GM19023 (cell line): Measurements from ENCODE around the gene APBA2.

Experiments
- ATAC-seq: cut with Tn5 transposase; IDR thresholded peaks from one replicate; pipeline ENCODE4 v1.9.1; 2021; ENCODE audit warnings: mild to moderate bottlenecking, moderate library complexity; ENCODE audit not compliant: unreplicated experiment

Gene APBA2

DNA sequence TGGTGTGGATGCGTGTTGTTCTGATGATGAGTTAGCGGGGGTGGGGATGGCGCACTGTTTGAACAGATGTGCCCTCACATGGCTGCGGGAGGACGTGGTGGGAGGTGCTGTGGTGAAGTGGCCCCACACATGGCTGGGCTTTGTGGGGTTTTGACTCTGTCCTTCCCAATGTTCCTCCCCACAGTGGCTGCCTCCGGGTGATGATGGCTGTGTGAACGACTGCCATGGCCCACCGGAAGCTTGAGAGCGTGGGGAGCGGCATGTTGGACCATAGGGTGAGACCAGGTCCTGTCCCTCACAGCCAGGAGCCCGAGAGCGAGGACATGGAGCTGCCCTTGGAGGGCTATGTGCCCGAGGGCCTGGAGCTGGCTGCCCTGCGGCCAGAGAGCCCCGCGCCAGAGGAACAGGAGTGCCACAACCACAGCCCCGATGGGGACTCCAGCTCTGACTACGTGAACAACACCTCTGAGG lies 167.9 kb downstream of the APBA2 start:
- no peak for ATAC-seq

- ATAC-seq, result no peak
Measured at GRCh38 chr15:29054171-29055045, 168.6 kb downstream of the APBA2 start.

DNA sequence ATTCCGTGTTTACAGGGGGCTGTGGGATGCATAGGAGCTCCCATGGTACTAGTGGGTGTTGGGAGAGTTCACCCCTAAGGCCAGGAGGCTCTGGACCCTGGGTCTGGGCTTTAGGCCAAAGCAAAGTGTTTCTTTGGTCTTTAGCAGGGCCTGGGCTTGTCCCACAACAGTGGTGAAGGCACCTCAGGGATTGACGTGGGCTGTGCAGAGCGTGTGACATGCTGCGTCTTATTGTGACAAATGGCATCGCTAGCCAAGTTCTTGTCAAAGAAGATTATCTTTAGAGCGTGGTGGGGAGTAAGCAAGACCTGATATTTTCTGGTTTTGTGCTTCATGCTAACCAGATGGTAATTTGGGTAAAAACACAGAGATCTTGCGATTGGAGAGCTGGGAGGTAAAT lies 170.1 kb downstream of the APBA2 start:
- ATAC-seq, result no peak

DNA sequence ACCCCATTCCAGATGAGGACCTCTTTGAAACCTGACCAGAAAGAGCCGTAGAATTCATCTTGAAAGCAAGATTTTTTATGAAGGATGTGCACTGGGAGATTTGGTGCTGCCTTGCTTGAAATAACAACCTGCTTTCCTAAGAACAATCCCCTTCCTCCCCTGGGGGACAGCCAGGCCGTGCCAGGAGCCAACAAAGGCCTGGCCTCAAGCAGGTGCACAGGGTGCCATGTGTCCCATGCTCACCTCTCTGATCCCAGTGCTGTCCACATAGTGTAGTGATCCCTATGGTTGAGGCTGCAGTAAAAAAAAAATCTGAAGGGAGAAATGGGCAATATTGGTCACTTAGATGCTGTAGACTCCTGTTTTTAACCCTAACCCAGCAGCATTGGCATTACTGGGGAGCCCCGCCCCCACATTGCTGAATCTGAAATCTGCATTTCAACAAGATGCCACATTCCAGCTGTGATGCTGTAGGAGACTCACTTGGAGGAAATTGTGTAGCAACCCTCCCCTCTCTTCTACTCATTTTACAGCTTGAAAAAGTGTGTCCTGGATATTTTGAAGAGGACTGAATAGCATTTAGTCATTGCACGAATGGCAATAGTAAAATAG lies 171.2 kb downstream of the APBA2 start:
- no peak for ATAC-seq

GRCh38 chr15:29057856-29058255 lies 172.1 kb downstream of the APBA2 start:
- ATAC-seq, result no peak

GRCh38 chr15:29058903-29059539 lies 173.2 kb downstream of the APBA2 start:
- no peak for ATAC-seq

GRCh38 chr15:29059871-29060640 lies 174.3 kb downstream of the APBA2 start:
- ATAC-seq, result no peak

- no peak for ATAC-seq
Measured at GRCh38 chr15:29061746-29062145, 176.0 kb downstream of the APBA2 start.

GRCh38 chr15:29062179-29062591 lies 176.4 kb downstream of the APBA2 start:
- ATAC-seq, result no peak

GRCh38 chr15:29062626-29063025 lies 176.9 kb downstream of the APBA2 start:
- ATAC-seq, result no peak

DNA sequence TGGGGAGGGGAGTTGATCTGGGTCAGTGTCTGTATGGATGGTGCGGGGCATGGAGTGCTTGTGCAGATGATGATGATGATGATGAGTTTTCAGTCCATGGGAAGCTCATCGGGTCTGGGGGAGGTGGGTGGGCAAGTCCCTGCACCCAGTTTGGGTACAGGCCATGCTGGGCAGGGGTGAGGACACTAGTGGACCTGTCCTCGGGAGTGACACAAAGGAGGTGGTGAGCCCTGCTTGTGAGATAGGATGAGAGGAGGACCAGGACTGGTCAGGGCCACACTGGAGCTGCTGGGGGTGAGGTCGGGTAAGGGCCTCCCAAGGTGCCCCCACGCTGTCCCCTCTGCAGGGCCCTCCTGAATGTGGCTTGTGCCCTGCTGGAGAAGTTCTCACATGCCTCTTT lies 177.9 kb downstream of the APBA2 start:
- ATAC-seq, result no peak

DNA sequence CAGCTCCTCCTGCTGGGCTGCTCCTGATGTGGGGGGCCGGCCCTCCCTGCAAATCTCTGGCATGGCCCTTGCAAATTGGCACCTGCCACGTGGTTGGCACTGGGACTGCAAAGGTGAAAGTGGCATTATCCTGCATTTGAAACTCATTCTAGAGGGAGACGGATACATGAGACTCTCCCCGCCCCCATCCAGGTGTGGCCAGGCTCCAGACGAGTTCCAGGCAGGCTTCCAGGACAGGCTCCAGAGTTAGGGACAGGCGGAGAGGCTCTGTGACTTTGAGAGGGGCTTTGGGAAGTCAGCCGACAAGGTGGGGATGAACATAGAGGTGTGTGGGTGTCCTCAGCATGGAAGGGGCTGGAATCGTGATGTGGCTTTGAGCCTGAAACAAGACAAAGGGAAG lies 178.5 kb downstream of the APBA2 start:
- no peak for ATAC-seq

GRCh38 chr15:29064731-29065130 lies 179.0 kb downstream of the APBA2 start:
- ATAC-seq, result no peak

- no peak for ATAC-seq
Measured at GRCh38 chr15:29065571-29065970, 179.8 kb downstream of the APBA2 start.

GRCh38 chr15:29066310-29066709 lies 180.5 kb downstream of the APBA2 start:
- no peak for ATAC-seq

GRCh38 chr15:29066838-29067237 lies 181.1 kb downstream of the APBA2 start:
- no peak for ATAC-seq

- no peak for ATAC-seq
Measured at GRCh38 chr15:29067949-29068348, 182.2 kb downstream of the APBA2 start.

- no peak for ATAC-seq
Measured at GRCh38 chr15:29070471-29071231, 184.9 kb downstream of the APBA2 start.

GRCh38 chr15:29071232-29071881 lies 185.6 kb downstream of the APBA2 start:
- no peak for ATAC-seq

DNA sequence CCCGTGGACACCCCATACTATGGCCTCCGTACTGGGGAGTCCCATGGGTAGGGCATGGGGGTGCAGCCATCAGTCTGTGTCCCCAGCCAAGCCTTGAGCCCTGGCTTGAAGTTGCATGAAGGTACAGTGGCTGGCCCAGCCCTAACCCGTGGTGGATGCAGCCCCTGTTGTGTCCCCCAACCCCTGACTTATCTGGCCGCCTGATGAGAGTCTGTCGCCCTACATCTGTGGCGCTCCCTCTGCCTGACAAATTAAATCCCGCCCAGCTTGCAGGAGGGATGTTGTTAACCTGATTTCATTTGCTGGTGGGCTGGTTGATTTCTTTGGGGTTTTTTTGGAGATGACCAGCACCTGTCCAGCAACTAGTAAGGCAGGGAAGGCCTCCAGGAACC lies 186.1 kb downstream of the APBA2 start:
- no peak for ATAC-seq
